HEK293 (cell line): Measurements from ENCODE around the gene ARID3A.
A peak's percentile ranks its signal among the peaks of the same experiment; 100 is the strongest.

Experiments
- CTCF ChIA-PET: fragments of 350-600 bp; formaldehyde crosslinking; extraction: SDS; loops from one replicate; lab custom pipeline; 2021; ENCODE audit warnings: antibody characterized with exemption; lab: Yijun Ruan, JAX
- POLR2A ChIA-PET: fragments of 300-600 bp; formaldehyde crosslinking; extraction: SDS; loops from one replicate; lab custom pipeline; 2020; ENCODE audit warnings: antibody characterized with exemption, inconsistent platforms; lab: Yijun Ruan, JAX
- H3K27ac ChIP-seq: fragments of 200-500 bp; sonication (Bioruptor generic); 2 replicates; pipeline ENCODE4 v1.5.1; 2014; ENCODE audit warnings: low read depth, low read length, control low read depth, inconsistent platforms; ENCODE audit errors: extremely low read depth
- H3K36me3 ChIP-seq, 2 experiments: fragments of 200-500 bp in 1 of 2; sonication (Bioruptor generic) in 1 of 2; 1 replicate in 1 of 2; 2 replicates in 1 of 2; pipeline ENCODE4 v1.5.1; 2014 to 2017; ENCODE audit warnings: inconsistent platforms in 2 of 2, low read length in 2 of 2; ENCODE audit not compliant: control insufficient read depth in 2 of 2, insufficient read depth in 1 of 2
- H3K4me1 ChIP-seq: fragments of 200-500 bp; sonication (Bioruptor generic); 2 replicates; pipeline ENCODE4 v1.5.1; 2014; ENCODE audit warnings: mild to moderate bottlenecking, low read length, inconsistent platforms; ENCODE audit not compliant: control insufficient read depth, insufficient read depth
- H3K4me3 ChIP-seq: 2 replicates; pipeline ENCODE4 v1.5.1; 2011; ENCODE audit warnings: low read depth, mild to moderate bottlenecking, control low read depth, low read length, moderate library complexity
- H3K9me3 ChIP-seq: fragments of 200-500 bp; sonication (Bioruptor generic); 2 replicates; pipeline ENCODE4 v1.5.1; 2014; ENCODE audit warnings: low read depth, low read length, inconsistent platforms; ENCODE audit not compliant: control insufficient read depth, insufficient read depth
- EGR2 ChIP-seq: fragments of 450-650 bp; formaldehyde crosslinking; IDR thresholded peaks from 2 replicates; pipeline ENCODE4 v1.5.1; 2016; ENCODE audit warnings: low read depth, missing biosample characterization, missing genetic modification characterization
- FEZF1 ChIP-seq: fragments of 450-650 bp; formaldehyde crosslinking; IDR thresholded peaks from 2 replicates; pipeline ENCODE4 v1.5.1; 2016; ENCODE audit warnings: missing biosample characterization, missing genetic modification characterization
- HIC1 ChIP-seq: fragments of 450-650 bp; formaldehyde crosslinking; IDR thresholded peaks from 2 replicates; pipeline ENCODE4 v1.5.1; 2016; ENCODE audit warnings: missing biosample characterization, missing genetic modification characterization
- KLF1 ChIP-seq: fragments of 450-650 bp; formaldehyde crosslinking; IDR thresholded peaks from 2 replicates; pipeline ENCODE4 v1.5.1; 2016; ENCODE audit warnings: missing biosample characterization, missing genetic modification characterization
- KLF8 ChIP-seq: fragments of 450-650 bp; formaldehyde crosslinking; IDR thresholded peaks from 2 replicates; pipeline ENCODE4 v1.5.1; 2016; ENCODE audit warnings: missing biosample characterization, missing genetic modification characterization
- TCF7L2 ChIP-seq: IDR thresholded peaks from 2 replicates; pipeline ENCODE4 v1.6.1; 2011; ENCODE audit warnings: low read depth, mild to moderate bottlenecking, inconsistent platforms, low read length, moderate library complexity, borderline replicate concordance
- ZBTB1 ChIP-seq: fragments of 450-650 bp; formaldehyde crosslinking; IDR thresholded peaks from 2 replicates; pipeline ENCODE4 v1.5.1; 2016; ENCODE audit warnings: missing biosample characterization, missing genetic modification characterization
- ZBTB20 ChIP-seq: fragments of 450-650 bp; formaldehyde crosslinking; IDR thresholded peaks from 2 replicates; pipeline ENCODE4 v1.5.1; 2016; ENCODE audit warnings: missing biosample characterization, missing genetic modification characterization
- ZFP3 ChIP-seq: fragments of 450-650 bp; formaldehyde crosslinking; IDR thresholded peaks from 2 replicates; pipeline ENCODE4 v1.5.1; 2016; ENCODE audit warnings: low read depth, missing biosample characterization, missing genetic modification characterization
- ZNF148 ChIP-seq: fragments of 450-650 bp; formaldehyde crosslinking; IDR thresholded peaks from 2 replicates; pipeline ENCODE4 v1.5.0; 2017; ENCODE audit warnings: missing biosample characterization, missing genetic modification characterization, borderline replicate concordance
- ZNF155 ChIP-seq: fragments of 450-650 bp; formaldehyde crosslinking; IDR thresholded peaks from 2 replicates; pipeline ENCODE4 v1.5.1; 2016; ENCODE audit warnings: missing biosample characterization, missing genetic modification characterization
- ZNF366 ChIP-seq: fragments of 450-650 bp; formaldehyde crosslinking; conservative IDR thresholded peaks from 2 replicates; pipeline ENCODE4 v1.5.1; 2016; ENCODE audit warnings: missing biosample characterization, missing genetic modification characterization
- ZNF391 ChIP-seq: fragments of 450-650 bp; formaldehyde crosslinking; IDR thresholded peaks from 2 replicates; pipeline ENCODE4 v1.5.1; 2016; ENCODE audit warnings: low read depth, missing biosample characterization, missing genetic modification characterization, borderline replicate concordance
- ZNF433 ChIP-seq: fragments of 450-650 bp; formaldehyde crosslinking; IDR thresholded peaks from 2 replicates; pipeline ENCODE4 v1.5.1; 2016; ENCODE audit warnings: missing biosample characterization, missing genetic modification characterization, low read depth
- ZNF544 ChIP-seq: fragments of 450-650 bp; formaldehyde crosslinking; IDR thresholded peaks from 2 replicates; pipeline ENCODE4 v1.5.0; 2017; ENCODE audit warnings: missing biosample characterization, missing genetic modification characterization
- ZNF600 ChIP-seq: fragments of 450-650 bp; formaldehyde crosslinking; IDR thresholded peaks from 2 replicates; pipeline ENCODE4 v1.5.1; 2016; ENCODE audit warnings: missing biosample characterization, missing genetic modification characterization
- ZNF639 ChIP-seq: fragments of 450-650 bp; formaldehyde crosslinking; IDR thresholded peaks from 2 replicates; pipeline ENCODE4 v1.5.1; 2016; ENCODE audit warnings: missing biosample characterization, missing genetic modification characterization
- ZNF692 ChIP-seq: fragments of 450-650 bp; formaldehyde crosslinking; IDR thresholded peaks from 2 replicates; pipeline ENCODE4 v1.5.1; 2016; ENCODE audit warnings: missing biosample characterization, missing genetic modification characterization
- ZNF701 ChIP-seq: fragments of 450-650 bp; formaldehyde crosslinking; IDR thresholded peaks from 2 replicates; pipeline ENCODE4 v1.5.1; 2016; ENCODE audit warnings: missing biosample characterization, missing genetic modification characterization
- ZNF76 ChIP-seq: fragments of 450-650 bp; formaldehyde crosslinking; IDR thresholded peaks from 2 replicates; pipeline ENCODE4; 2016; ENCODE audit warnings: low read depth, missing biosample characterization, missing genetic modification characterization, borderline replicate concordance

The ARID3A gene

GRCh38 chr19:1008268-1009040 is 82.6 kb downstream of the ARID3A start:
- CTCF ChIA-PET = no interaction called here
- Histone ChIP-seq H3K4me1 (no peaks in the 10 kb centered on the region), H3K4me3 (no peak overlapping the region), H3K36me3 (peaks cover 0 to 35% of the 10 kb centered on the region in 2 experiments; a peak in 1 of 3 replicates), H3K27ac (no peak overlapping the region)
- POLR2A ChIA-PET = interaction anchor here (0.5 kb wide), 1 partner anchor 17 kb away, joined by 3 read pairs; no protein-coding TSS in a partner anchor
- TF ChIP-seq ZNF76 (tag by site-specific recombination) (no peak), ZFP3 (tag by site-specific recombination) (peak; percentile 98), HIC1 (peak; percentile 65), EGR2 (tag by site-specific recombination) (0 out of 2 replicates have a peak, but pooled peaks have one; percentile 6), KLF8 (tag by site-specific recombination) (peak; percentile 82), ZNF544 (tag by site-specific recombination) (no peak), ZNF155 (tag by site-specific recombination) (no peak), ZNF433 (tag by site-specific recombination) (no peak)
- TF ChIP-seq, all 188 proteins: peak for 4
- no peaks in the 10 kb centered on the region for H3K9me3 ChIP-seq

GRCh38 chr19:1009041-1009980 is 83.5 kb downstream of the ARID3A start:
- Histone ChIP-seq H3K27ac (no peak overlapping the region), H3K9me3 (no peaks in the 10 kb centered on the region), H3K4me3 (no peak overlapping the region), H3K4me1 (no peaks in the 10 kb centered on the region), H3K36me3 (peaks cover 0 to 44% of the 10 kb centered on the region in 2 experiments; a peak in 1 of 3 replicates)
- ChIA-PET CTCF (no interaction called here), POLR2A (interaction anchor here (0.5 to 1.6 kb wide), 2 partner anchors 18 to 30 kb away, joined by 3 to 4 read pairs; partner anchors contain the start of gene ABCA7)
- TF ChIP-seq ZNF701 (tag by site-specific recombination) = no peak
- no peak for TF ChIP-seq TCF7L2
- 0 out of 2 replicates have a peak, but pooled peaks have one; percentile 47 for TF ChIP-seq KLF1 (tag by site-specific recombination)
- TF ChIP-seq ZBTB1 (tag by site-specific recombination) = no peak
- peak; percentile 65; the same call in 1 of the 2 replicates for TF ChIP-seq HIC1
- TF ChIP-seq ZNF366 (tag by site-specific recombination) = no peak
- no peak for TF ChIP-seq ZNF148 (tag by site-specific recombination)
- TF ChIP-seq ZNF391 (tag by site-specific recombination) = no peak
- 0 out of 2 replicates have a peak, but pooled peaks have one; percentile 17 for TF ChIP-seq ZNF600
- no peak for TF ChIP-seq ZNF692 (tag by site-specific recombination)
- no peak for TF ChIP-seq ZBTB20 (tag by site-specific recombination)
- TF ChIP-seq FEZF1 (tag by site-specific recombination) = no peak
- no peak for TF ChIP-seq ZNF639
